SK-N-SH (cell line): Measurements from ENCODE around the gene PDE4D. TPM values are rescaled to one million over a fixed set of nuclear protein-coding genes. Genes with fewer than 3 reads are reported as not detected.

ENCODE experiments used
- ELF1 ChIP-seq: IDR thresholded peaks from 2 replicates; pipeline ENCODE4 v1.4.0; 2012
- FOSL2 ChIP-seq: IDR thresholded peaks from 2 replicates; pipeline ENCODE4 v1.4.0; 2012; ENCODE audit warnings: low read depth, mild to moderate bottlenecking, moderate library complexity, borderline replicate concordance
- FOXJ3 ChIP-seq: sonication (generic); formaldehyde crosslinking; IDR thresholded peaks from 2 replicates; pipeline ENCODE4 v1.5.1; 2020; ENCODE audit warnings: mild to moderate bottlenecking, missing genetic modification reagents
- GABPA ChIP-seq: IDR thresholded peaks from 2 replicates; pipeline ENCODE4 v1.4.0; 2012; ENCODE audit warnings: low read depth, mild to moderate bottlenecking
- NRF1 ChIP-seq: IDR thresholded peaks from 2 replicates; pipeline ENCODE4 v1.6.1; 2012; ENCODE audit warnings: low read depth, mild to moderate bottlenecking, low read length
- POLR2AphosphoS5 ChIP-seq: IDR thresholded peaks from 2 replicates; pipeline ENCODE4 v1.6.1; 2012; ENCODE audit warnings: low read depth, low read length
- RCOR1 ChIP-seq: fragments of 150-350 bp; IDR thresholded peaks from 2 replicates; pipeline ENCODE4 v1.6.1; 2017; ENCODE audit warnings: antibody characterized with exemption, low read length
- RFX5 ChIP-seq: IDR thresholded peaks from 2 replicates; pipeline ENCODE4 v1.6.1; 2012; ENCODE audit warnings: mild to moderate bottlenecking, improper control_type of control experiment, low read length
- RXRA ChIP-seq: IDR thresholded peaks from 2 replicates; pipeline ENCODE4 v1.4.0; 2012; ENCODE audit warnings: low read depth, mild to moderate bottlenecking, borderline replicate concordance
- SMC3 ChIP-seq: IDR thresholded peaks from 2 replicates; pipeline ENCODE4 v1.6.1; 2012; ENCODE audit warnings: low read depth, low read length, improper control_type of control experiment
- TEAD4 ChIP-seq: IDR thresholded peaks from 2 replicates; pipeline ENCODE4 v1.4.0; 2012; ENCODE audit warnings: mild to moderate bottlenecking, borderline replicate concordance; ENCODE audit not compliant: insufficient read depth
- polyA plus RNA-seq, 3 experiments: library from polyadenylated mRNA; depleted of rRNA; stranded (reverse); fragments of >200 nt; gene quantifications; 2 replicates each; pipeline ENCODE4 v1.2.3, GENCODE V29; 2012
- TF ChIP-seq, protein P1 (sequence below): IDR thresholded peaks from 2 replicates; pipeline ENCODE4 v1.4.0; 2012; ENCODE audit warnings: low read depth, borderline replicate concordance
- TF ChIP-seq, protein P2 (sequence below): IDR thresholded peaks from 2 replicates; pipeline ENCODE4 v1.4.0; 2012; ENCODE audit warnings: low read depth, borderline replicate concordance
- TF ChIP-seq, protein P3 (sequence below): fragments of 200-600 bp; sonication (generic); IDR thresholded peaks from 2 replicates; pipeline ENCODE4 v1.6.1; 2017; ENCODE audit warnings: antibody characterized with exemption, mild to moderate bottlenecking, moderate library complexity
- TF ChIP-seq, protein P4 (sequence below): IDR thresholded peaks from 2 replicates; pipeline ENCODE4; 2012

PDE4D gene
- polyA plus RNA-seq, 1 of the 3 experiments (the other 2 are of a cell fraction): 2.4 TPM

DNA sequence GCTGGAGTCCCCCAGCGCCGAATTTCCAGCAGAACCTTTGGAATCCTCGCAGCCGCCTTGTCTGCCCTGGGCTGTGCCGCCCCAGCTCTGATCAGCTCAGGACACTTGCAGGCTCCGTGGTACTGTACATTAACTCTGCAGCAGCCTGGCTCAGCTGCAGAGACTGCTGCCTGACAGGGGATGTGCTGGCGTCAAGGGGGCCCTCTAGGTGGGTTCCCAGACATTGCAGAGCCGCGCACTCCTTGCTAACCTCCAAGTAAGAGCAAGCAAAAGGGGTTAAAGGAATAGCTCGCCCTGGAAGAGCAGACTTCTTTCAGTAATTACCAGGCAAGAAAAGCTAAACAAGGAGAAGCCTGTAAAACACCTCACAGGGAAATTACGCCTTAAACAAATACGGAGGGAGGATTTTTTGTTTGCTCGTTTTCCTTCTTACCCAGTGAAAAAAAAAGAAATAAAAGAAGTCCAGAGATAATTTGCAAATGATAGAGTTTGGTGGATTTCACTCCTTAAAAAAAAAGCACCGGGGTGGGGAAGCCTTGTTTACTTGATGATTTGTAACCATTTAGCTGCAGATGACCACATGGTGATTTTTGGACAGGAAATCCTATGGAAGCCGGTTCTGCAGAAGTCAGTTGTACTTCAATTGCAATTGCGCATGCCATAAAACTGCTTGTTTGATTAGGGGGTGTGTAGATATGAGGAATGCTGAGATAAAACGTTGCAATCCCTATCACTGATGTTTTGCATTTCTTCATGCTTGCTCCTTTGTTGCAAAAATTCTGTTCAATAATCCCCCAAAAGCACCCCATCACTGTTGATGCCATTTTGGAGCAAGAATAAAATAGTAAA is 305.8 kb downstream of the PDE4D start (continued):
- TF ChIP-seq POLR2AphosphoS5: no peak
- no peak for TF ChIP-seq RFX5
- TF ChIP-seq, protein P1, sequence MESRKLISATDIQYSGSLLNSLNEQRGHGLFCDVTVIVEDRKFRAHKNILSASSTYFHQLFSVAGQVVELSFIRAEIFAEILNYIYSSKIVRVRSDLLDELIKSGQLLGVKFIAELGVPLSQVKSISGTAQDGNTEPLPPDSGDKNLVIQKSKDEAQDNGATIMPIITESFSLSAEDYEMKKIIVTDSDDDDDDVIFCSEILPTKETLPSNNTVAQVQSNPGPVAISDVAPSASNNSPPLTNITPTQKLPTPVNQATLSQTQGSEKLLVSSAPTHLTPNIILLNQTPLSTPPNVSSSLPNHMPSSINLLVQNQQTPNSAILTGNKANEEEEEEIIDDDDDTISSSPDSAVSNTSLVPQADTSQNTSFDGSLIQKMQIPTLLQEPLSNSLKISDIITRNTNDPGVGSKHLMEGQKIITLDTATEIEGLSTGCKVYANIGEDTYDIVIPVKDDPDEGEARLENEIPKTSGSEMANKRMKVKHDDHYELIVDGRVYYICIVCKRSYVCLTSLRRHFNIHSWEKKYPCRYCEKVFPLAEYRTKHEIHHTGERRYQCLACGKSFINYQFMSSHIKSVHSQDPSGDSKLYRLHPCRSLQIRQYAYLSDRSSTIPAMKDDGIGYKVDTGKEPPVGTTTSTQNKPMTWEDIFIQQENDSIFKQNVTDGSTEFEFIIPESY: no peak
- TF ChIP-seq, protein P2, sequence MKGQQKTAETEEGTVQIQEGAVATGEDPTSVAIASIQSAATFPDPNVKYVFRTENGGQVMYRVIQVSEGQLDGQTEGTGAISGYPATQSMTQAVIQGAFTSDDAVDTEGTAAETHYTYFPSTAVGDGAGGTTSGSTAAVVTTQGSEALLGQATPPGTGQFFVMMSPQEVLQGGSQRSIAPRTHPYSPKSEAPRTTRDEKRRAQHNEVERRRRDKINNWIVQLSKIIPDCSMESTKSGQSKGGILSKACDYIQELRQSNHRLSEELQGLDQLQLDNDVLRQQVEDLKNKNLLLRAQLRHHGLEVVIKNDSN: no peak
- TF ChIP-seq GABPA: no peak
- TF ChIP-seq FOSL2: peak; percentile 20; the same call in 1 of the 2 replicates
- TF ChIP-seq, protein P3, sequence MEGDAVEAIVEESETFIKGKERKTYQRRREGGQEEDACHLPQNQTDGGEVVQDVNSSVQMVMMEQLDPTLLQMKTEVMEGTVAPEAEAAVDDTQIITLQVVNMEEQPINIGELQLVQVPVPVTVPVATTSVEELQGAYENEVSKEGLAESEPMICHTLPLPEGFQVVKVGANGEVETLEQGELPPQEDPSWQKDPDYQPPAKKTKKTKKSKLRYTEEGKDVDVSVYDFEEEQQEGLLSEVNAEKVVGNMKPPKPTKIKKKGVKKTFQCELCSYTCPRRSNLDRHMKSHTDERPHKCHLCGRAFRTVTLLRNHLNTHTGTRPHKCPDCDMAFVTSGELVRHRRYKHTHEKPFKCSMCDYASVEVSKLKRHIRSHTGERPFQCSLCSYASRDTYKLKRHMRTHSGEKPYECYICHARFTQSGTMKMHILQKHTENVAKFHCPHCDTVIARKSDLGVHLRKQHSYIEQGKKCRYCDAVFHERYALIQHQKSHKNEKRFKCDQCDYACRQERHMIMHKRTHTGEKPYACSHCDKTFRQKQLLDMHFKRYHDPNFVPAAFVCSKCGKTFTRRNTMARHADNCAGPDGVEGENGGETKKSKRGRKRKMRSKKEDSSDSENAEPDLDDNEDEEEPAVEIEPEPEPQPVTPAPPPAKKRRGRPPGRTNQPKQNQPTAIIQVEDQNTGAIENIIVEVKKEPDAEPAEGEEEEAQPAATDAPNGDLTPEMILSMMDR: peak; percentile 29; the same call in 1 of the 2 replicates
- TF ChIP-seq ELF1: no peak
- no peak for TF ChIP-seq TEAD4
- TF ChIP-seq RCOR1: 0 out of 2 replicates have a peak, but pooled peaks have one; percentile 54
- no peak for TF ChIP-seq RXRA
- TF ChIP-seq NRF1: no peak
- peak; percentile 32; the same call in 1 of the 2 replicates for TF ChIP-seq SMC3
- 0 out of 2 replicates have a peak, but pooled peaks have one; percentile 18 for TF ChIP-seq FOXJ3 (CRISPR knock-in tag)
- TF ChIP-seq, protein P4, sequence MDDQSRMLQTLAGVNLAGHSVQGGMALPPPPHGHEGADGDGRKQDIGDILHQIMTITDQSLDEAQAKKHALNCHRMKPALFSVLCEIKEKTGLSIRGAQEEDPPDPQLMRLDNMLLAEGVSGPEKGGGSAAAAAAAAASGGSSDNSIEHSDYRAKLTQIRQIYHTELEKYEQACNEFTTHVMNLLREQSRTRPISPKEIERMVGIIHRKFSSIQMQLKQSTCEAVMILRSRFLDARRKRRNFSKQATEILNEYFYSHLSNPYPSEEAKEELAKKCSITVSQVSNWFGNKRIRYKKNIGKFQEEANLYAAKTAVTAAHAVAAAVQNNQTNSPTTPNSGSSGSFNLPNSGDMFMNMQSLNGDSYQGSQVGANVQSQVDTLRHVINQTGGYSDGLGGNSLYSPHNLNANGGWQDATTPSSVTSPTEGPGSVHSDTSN: peak; percentile 65
